ENCODE data around the gene POFUT2.
A peak's percentile ranks its signal among the peaks of the same experiment; 100 is the strongest.

POFUT2 gene

GRCh38 chr21:45299864-45300785 is 12.4 kb upstream of the POFUT2 start:
- peaks cover 7% of the 10 kb centered on the region; the same call in 1 of the 2 replicates for H3K4me1 ChIP-seq (ENCODE audit: insufficient read depth, low read length)
- no peak overlapping the region for H3K27ac ChIP-seq (ENCODE audit: low read depth, low read length)
- H3K9me3 ChIP-seq (ENCODE audit: insufficient read depth, low read depth, low read length) = no peaks in the 10 kb centered on the region
- no peak overlapping the region for H3K9ac ChIP-seq (ENCODE audit: low read depth, low read length)
- WGBS = 91% methylated on average over 34 of the region's 34 CpGs
- H3K36me3 ChIP-seq (ENCODE audit: insufficient read depth, low read length) = no peaks in the 10 kb centered on the region
- no peaks in the 10 kb centered on the region for H3K27me3 ChIP-seq (ENCODE audit: insufficient read depth, low read length)
- no peak overlapping the region for H3K4me3 ChIP-seq (ENCODE audit: low read length)

GRCh38 chr21:45299026-45299863 is 11.6 kb upstream of the POFUT2 start:
- H3K9ac ChIP-seq (ENCODE audit: low read depth, low read length) = no peak overlapping the region
- no peaks in the 10 kb centered on the region for H3K9me3 ChIP-seq (ENCODE audit: insufficient read depth, low read depth, low read length)

GRCh38 chr21:45297869-45298268 is 10.2 kb upstream of the POFUT2 start:
- H3K36me3 ChIP-seq (ENCODE audit: insufficient read depth, low read length) = no peaks in the 10 kb centered on the region
- H3K9ac ChIP-seq (ENCODE audit: low read depth, low read length) = no peak overlapping the region
- H3K27ac ChIP-seq (ENCODE audit: low read depth, low read length) = no peak overlapping the region
- no peak overlapping the region for H3K4me3 ChIP-seq (ENCODE audit: low read length)
- H3K9me3 ChIP-seq (ENCODE audit: insufficient read depth, low read depth, low read length) = no peaks in the 10 kb centered on the region
- H3K27me3 ChIP-seq (ENCODE audit: insufficient read depth, low read length) = no peaks in the 10 kb centered on the region
- WGBS = 91% methylated on average over 4 of the region's 4 CpGs
- H3K4me1 ChIP-seq (ENCODE audit: insufficient read depth, low read length) = peaks cover 18% of the 10 kb centered on the region

More at GRCh38 chr21:45299026-45299863, 11.6 kb upstream of the POFUT2 start:
- Histone ChIP-seq H3K4me3 (ENCODE audit: low read length) (no peak overlapping the region), H3K36me3 (ENCODE audit: insufficient read depth, low read length) (no peaks in the 10 kb centered on the region), H3K27me3 (ENCODE audit: insufficient read depth, low read length) (no peaks in the 10 kb centered on the region), H3K27ac (ENCODE audit: low read depth, low read length) (no peak overlapping the region), H3K4me1 (ENCODE audit: insufficient read depth, low read length) (peaks cover 15% of the 10 kb centered on the region)
- WGBS = 90% methylated on average over 22 of the region's 22 CpGs

- WGBS = 91% methylated on average over 9 of the region's 9 CpGs
- no peaks in the 10 kb centered on the region for H3K27me3 ChIP-seq (ENCODE audit: insufficient read depth, low read length)
- H3K27ac ChIP-seq (ENCODE audit: low read depth, low read length) = no peak overlapping the region
- no peaks in the 10 kb centered on the region for H3K36me3 ChIP-seq (ENCODE audit: insufficient read depth, low read length)
- no peak overlapping the region for H3K9ac ChIP-seq (ENCODE audit: low read depth, low read length)
- no peak overlapping the region for H3K4me3 ChIP-seq (ENCODE audit: low read length)
- peaks cover 21% of the 10 kb centered on the region for H3K4me1 ChIP-seq (ENCODE audit: insufficient read depth, low read length)
- no peaks in the 10 kb centered on the region for H3K9me3 ChIP-seq (ENCODE audit: insufficient read depth, low read depth, low read length)
These were observed 9.6 kb upstream of the POFUT2 start for GRCh38 chr21:45297329-45297728.

GRCh38 chr21:45296638-45297037 is 8.9 kb upstream of the POFUT2 start:
- Histone ChIP-seq H3K27me3 (ENCODE audit: insufficient read depth, low read length) (no peaks in the 10 kb centered on the region), H3K27ac (ENCODE audit: low read depth, low read length) (no peak overlapping the region), H3K4me3 (ENCODE audit: low read length) (no peak overlapping the region), H3K4me1 (ENCODE audit: insufficient read depth, low read length) (peaks cover 21% of the 10 kb centered on the region), H3K36me3 (ENCODE audit: insufficient read depth, low read length) (no peaks in the 10 kb centered on the region), H3K9me3 (ENCODE audit: insufficient read depth, low read depth, low read length) (no peaks in the 10 kb centered on the region), H3K9ac (ENCODE audit: low read depth, low read length) (no peak overlapping the region)
- WGBS = 98% methylated on average over 7 of the region's 7 CpGs

GRCh38 chr21:45295576-45296365 is 8.1 kb upstream of the POFUT2 start:
- Histone ChIP-seq H3K9me3 (ENCODE audit: insufficient read depth, low read depth, low read length) (no peaks in the 10 kb centered on the region), H3K36me3 (ENCODE audit: insufficient read depth, low read length) (0 out of 2 replicates have a peak, but pooled peaks cover 2% of the 10 kb centered on the region), H3K27ac (ENCODE audit: low read depth, low read length) (no peak overlapping the region), H3K4me3 (ENCODE audit: low read length) (no peak overlapping the region), H3K4me1 (ENCODE audit: insufficient read depth, low read length) (peaks cover 21% of the 10 kb centered on the region), H3K9ac (ENCODE audit: low read depth, low read length) (no peak overlapping the region), H3K27me3 (ENCODE audit: insufficient read depth, low read length) (no peaks in the 10 kb centered on the region)
- 83% methylated on average over 27 of the region's 27 CpGs for WGBS

- H3K27me3 ChIP-seq (ENCODE audit: insufficient read depth, low read length) = no peaks in the 10 kb centered on the region
- peak overlapping the region; percentile 61 for H3K27ac ChIP-seq (ENCODE audit: low read depth, low read length)
- peaks cover 21% of the 10 kb centered on the region for H3K4me1 ChIP-seq (ENCODE audit: insufficient read depth, low read length)
- H3K9me3 ChIP-seq (ENCODE audit: insufficient read depth, low read depth, low read length) = no peaks in the 10 kb centered on the region
- 0 out of 2 replicates have a peak, but pooled peaks cover 4% of the 10 kb centered on the region for H3K36me3 ChIP-seq (ENCODE audit: insufficient read depth, low read length)
- peak overlapping the region; percentile 40 for H3K9ac ChIP-seq (ENCODE audit: low read depth, low read length)
- H3K4me3 ChIP-seq (ENCODE audit: low read length) = no peak overlapping the region
- 62% methylated on average over 40 of the region's 40 CpGs for WGBS
These were observed 7.0 kb upstream of the POFUT2 start for GRCh38 chr21:45294509-45295291.

GRCh38 chr21:45293726-45294401 is 6.2 kb upstream of the POFUT2 start:
- 0 out of 2 replicates have a peak, but pooled peaks cover 4% of the 10 kb centered on the region for H3K36me3 ChIP-seq (ENCODE audit: insufficient read depth, low read length)
- 85% methylated on average over 23 of the region's 23 CpGs for WGBS
- H3K27ac ChIP-seq (ENCODE audit: low read depth, low read length) = peak overlapping the region; percentile 61
- no peaks in the 10 kb centered on the region for H3K27me3 ChIP-seq (ENCODE audit: insufficient read depth, low read length)
- peaks cover 21% of the 10 kb centered on the region for H3K4me1 ChIP-seq (ENCODE audit: insufficient read depth, low read length)
- H3K9ac ChIP-seq (ENCODE audit: low read depth, low read length) = peak overlapping the region; percentile 14; the same call in 1 of the 2 replicates
- H3K9me3 ChIP-seq (ENCODE audit: insufficient read depth, low read depth, low read length) = no peaks in the 10 kb centered on the region
- no peak overlapping the region for H3K4me3 ChIP-seq (ENCODE audit: low read length)

GRCh38 chr21:45293220-45293725 is 5.6 kb upstream of the POFUT2 start:
- no peaks in the 10 kb centered on the region for H3K27me3 ChIP-seq (ENCODE audit: insufficient read depth, low read length)
- WGBS = 89% methylated on average over 19 of the region's 19 CpGs
- no peak overlapping the region for H3K27ac ChIP-seq (ENCODE audit: low read depth, low read length)
- H3K9me3 ChIP-seq (ENCODE audit: insufficient read depth, low read depth, low read length) = no peaks in the 10 kb centered on the region
- peaks cover 21% of the 10 kb centered on the region for H3K4me1 ChIP-seq (ENCODE audit: insufficient read depth, low read length)
- H3K36me3 ChIP-seq (ENCODE audit: insufficient read depth, low read length) = 0 out of 2 replicates have a peak, but pooled peaks cover 4% of the 10 kb centered on the region
- no peak overlapping the region for H3K9ac ChIP-seq (ENCODE audit: low read depth, low read length)
- no peak overlapping the region for H3K4me3 ChIP-seq (ENCODE audit: low read length)

All from HUES64 (cell line).